NCI-H2196 (cell line): ENCODE measurements around the gene SDC1.

ENCODE experiments used
- DNase-seq: peaks from one replicate; lab custom pipeline; 2025; ENCODE audit not compliant: unreplicated experiment; lab: John Stamatoyannopoulos, UW

Gene SDC1

GRCh38 chr2:20229322-20230113, 4.6 kb upstream of the SDC1 start:
- no peak for DNase-seq

- no peak for DNase-seq
Measured at GRCh38 chr2:20227894-20228505, 3.1 kb upstream of the SDC1 start.

GRCh38 chr2:20226152-20226545, 1.2 kb upstream of the SDC1 start:
- DNase-seq, result no peak

- DNase-seq, result peak; percentile 76
Measured at GRCh38 chr2:20225294-20226151, 593 bp upstream of the SDC1 start.

- DNase-seq, result peak; percentile 42
Measured at GRCh38 chr2:20224164-20224715, 690 bp downstream of the SDC1 start.

- peak; percentile 50 for DNase-seq
Measured at GRCh38 chr2:20223407-20224163, 1.3 kb downstream of the SDC1 start.

GRCh38 chr2:20222769-20223406, 2.0 kb downstream of the SDC1 start:
- no peak for DNase-seq

GRCh38 chr2:20222014-20222768, 2.7 kb downstream of the SDC1 start:
- no peak for DNase-seq

- DNase-seq, result no peak
Measured at GRCh38 chr2:20221555-20221973, 3.4 kb downstream of the SDC1 start.

GRCh38 chr2:20220806-20221554, 4.0 kb downstream of the SDC1 start:
- DNase-seq, result no peak

- no peak for DNase-seq
Measured at GRCh38 chr2:20219763-20220380, 5.1 kb downstream of the SDC1 start.

GRCh38 chr2:20218331-20219320, 6.3 kb downstream of the SDC1 start:
- DNase-seq, result no peak

GRCh38 chr2:20217041-20217970, 7.6 kb downstream of the SDC1 start:
- no peak for DNase-seq

GRCh38 chr2:20216130-20217025, 8.6 kb downstream of the SDC1 start:
- no peak for DNase-seq
